NCI-H1417 (cell line): ENCODE measurements around the gene CLCA2.
A peak's percentile ranks its signal among the peaks of the same experiment; 100 is the strongest.

Source experiments
- DNase-seq, 3 experiments: peaks; one replicate each; lab custom pipeline; 2025; lab: John Stamatoyannopoulos, UW

Gene CLCA2

GRCh38 chr1:86429122-86429725, 5.3 kb downstream of the CLCA2 start:
- no peak for DNase-seq

GRCh38 chr1:86429835-86430234, 5.9 kb downstream of the CLCA2 start:
- no peak for DNase-seq

- peak in 1 of 3 experiments; percentile 14 for DNase-seq
These were observed 6.4 kb downstream of the CLCA2 start for GRCh38 chr1:86430376-86430775.

- DNase-seq, result no peak
These were observed 10.1 kb downstream of the CLCA2 start for GRCh38 chr1:86434059-86434458.

- no peak for DNase-seq
These were observed 11.4 kb downstream of the CLCA2 start for GRCh38 chr1:86435327-86435726.

- DNase-seq, result peak in 1 of 3 experiments; percentile 71
These were observed 12.1 kb downstream of the CLCA2 start for GRCh38 chr1:86436041-86436440.

GRCh38 chr1:86441581-86441980, 17.6 kb downstream of the CLCA2 start:
- peak in 1 of 3 experiments; percentile 31 for DNase-seq

- no peak for DNase-seq
These were observed 18.0 kb downstream of the CLCA2 start for GRCh38 chr1:86441997-86442396.

- DNase-seq, result no peak
These were observed 21.9 kb downstream of the CLCA2 start for GRCh38 chr1:86445919-86446318.

GRCh38 chr1:86447198-86447790, 23.3 kb downstream of the CLCA2 start:
- no peak for DNase-seq

GRCh38 chr1:86448670-86449069, 24.7 kb downstream of the CLCA2 start:
- DNase-seq, result no peak

- no peak for DNase-seq
These were observed 25.1 kb downstream of the CLCA2 start for GRCh38 chr1:86449103-86449502.

- no peak for DNase-seq
These were observed 26.9 kb downstream of the CLCA2 start for GRCh38 chr1:86450847-86451246.

GRCh38 chr1:86453664-86454063, 29.7 kb downstream of the CLCA2 start:
- DNase-seq, result no peak

GRCh38 chr1:86455073-86455472, 31.1 kb downstream of the CLCA2 start:
- DNase-seq, result no peak

GRCh38 chr1:86460998-86461397, 37.0 kb downstream of the CLCA2 start:
- DNase-seq, result no peak

- DNase-seq, result no peak
These were observed 37.5 kb downstream of the CLCA2 start for GRCh38 chr1:86461482-86461881.

GRCh38 chr1:86464819-86465218, 40.8 kb downstream of the CLCA2 start:
- DNase-seq, result no peak

- no peak for DNase-seq
These were observed 42.3 kb downstream of the CLCA2 start for GRCh38 chr1:86466109-86466844.

GRCh38 chr1:86466986-86467385, 43.0 kb downstream of the CLCA2 start:
- DNase-seq, result no peak

- peak in 1 of 3 experiments; percentile 10 for DNase-seq
These were observed 44.6 kb downstream of the CLCA2 start, which contains the start of gene CLCA1 for GRCh38 chr1:86468501-86468977. CLCA1 (plus strand) TSS chr1:86468927; CDS start chr1:86468972, 45 bp downstream.

- no peak for DNase-seq
These were observed 46.9 kb downstream of the CLCA2 start for GRCh38 chr1:86470859-86471258.

GRCh38 chr1:86471291-86471690, 47.3 kb downstream of the CLCA2 start:
- no peak for DNase-seq
